ENCODE data around the gene C2orf80.
"Not testable (repeated sequence)": the region's sequence is repeated elsewhere in the genome, so short reads cannot be mapped to it uniquely, and the experiment has no call there.

Gene C2orf80

DNA sequence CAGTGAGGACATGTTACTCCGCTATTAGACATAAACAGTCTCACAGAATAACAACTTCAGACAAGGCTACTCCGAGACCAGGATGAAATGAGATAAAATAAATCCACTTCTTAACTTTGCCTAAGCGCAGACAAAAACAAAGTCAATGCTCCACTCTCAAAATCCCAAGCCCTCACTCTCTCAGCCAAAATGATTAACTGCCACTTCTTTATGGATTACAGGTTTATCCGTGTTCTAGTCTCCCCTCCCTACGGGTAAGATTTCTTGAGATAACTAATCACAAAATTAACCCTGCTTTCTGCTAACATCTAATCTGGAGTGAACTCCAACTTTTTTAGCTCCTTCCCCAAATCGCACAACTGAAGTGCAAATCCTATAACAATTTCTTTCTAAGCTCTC, 59.1 kb downstream of the C2orf80 start:
- no peak for DNase-seq

- DNase-seq, result no peak
Measured at GRCh38 chr2:208129744-208130711, 59.8 kb downstream of the C2orf80 start, which contains the start of gene CRYGC. CRYGC (minus strand) TSS chr2:208129828; CDS start chr2:208129792, 36 bp downstream.

DNA sequence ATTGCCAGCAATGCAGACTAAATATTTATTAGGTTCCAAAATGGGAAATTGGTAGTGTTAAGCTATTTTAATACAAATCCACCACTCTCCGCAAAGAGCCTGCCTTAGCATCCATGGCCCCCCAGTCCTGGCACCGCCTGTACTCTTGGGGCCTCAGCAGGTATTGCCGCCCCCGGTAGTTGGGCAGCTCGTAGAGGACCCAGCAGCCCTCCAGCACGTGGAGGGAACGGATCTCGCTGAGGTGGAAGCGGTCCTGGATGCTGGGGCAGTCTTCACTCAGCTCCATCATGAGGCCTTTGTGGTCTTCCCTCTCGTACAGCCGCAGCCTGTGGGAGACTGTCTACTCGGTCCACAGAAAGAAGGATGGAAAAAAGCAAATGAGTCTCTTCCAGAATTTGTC, 61.7 kb downstream of the C2orf80 start:
- no peak for DNase-seq

GRCh38 chr2:208127090-208127489, 62.7 kb downstream of the C2orf80 start:
- DNase-seq, result no peak

DNA sequence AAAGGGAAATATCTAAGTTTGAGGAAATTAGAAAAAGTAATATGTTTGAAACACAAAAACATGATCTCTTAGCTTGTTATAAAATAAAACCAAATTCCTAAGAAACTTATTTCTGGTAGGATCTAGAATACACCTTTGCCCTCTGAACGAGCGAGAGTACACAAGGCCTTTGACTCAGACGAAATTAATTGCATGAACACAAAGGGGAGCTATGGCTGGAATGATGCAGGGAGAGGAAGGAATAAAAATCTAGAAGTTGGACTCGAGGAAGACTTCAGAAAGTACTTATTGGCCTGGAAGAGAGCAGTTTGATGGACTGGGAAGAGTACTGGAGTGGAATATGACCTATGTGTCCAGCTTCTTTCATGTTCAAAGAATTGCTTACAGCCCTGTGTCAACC, 64.6 kb downstream of the C2orf80 start:
- no peak for DNase-seq

DNA sequence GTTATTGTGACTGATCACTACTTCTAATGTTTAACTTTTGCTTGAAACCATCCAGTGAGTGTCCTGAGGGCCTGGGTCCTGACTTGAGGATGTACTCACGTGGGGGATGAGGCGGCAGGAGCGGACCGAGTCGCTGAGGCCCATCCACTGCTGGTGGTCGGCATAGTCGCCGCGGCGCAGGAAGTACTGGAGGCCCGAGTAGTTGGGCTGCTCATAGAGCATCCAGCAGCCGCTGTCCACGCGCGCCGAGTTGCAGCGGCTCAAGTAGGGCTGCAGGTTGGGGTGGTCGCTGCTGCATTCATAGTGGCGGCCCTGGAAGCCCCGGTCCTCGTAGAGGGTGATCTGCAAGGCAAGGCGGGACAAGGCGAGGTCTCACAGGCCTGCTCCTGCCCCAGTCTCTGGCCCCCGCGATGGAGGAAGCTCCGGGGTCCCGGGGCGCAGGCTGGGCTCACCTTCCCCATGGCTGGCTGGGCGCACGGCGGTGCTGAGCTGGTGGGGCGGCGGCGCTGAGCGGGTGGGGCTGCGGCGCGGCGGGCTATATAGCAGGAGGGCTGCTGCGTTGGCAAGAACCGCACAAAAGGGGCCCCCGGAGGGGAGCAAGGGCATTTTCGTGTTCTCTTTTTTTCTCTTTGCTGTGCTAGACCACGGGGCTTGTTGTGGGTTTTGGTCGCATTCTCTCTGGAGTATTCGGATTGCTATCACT, 65.7 kb downstream of the C2orf80 start, which contains the start of gene CRYGD:
Gene CRYGD, minus strand, starts transcription at position 512 of the 703 bp plus-strand sequence. Its CDS starts 51 bp downstream, at position 461.
- DNase-seq, result not testable (repeated sequence)

DNA sequence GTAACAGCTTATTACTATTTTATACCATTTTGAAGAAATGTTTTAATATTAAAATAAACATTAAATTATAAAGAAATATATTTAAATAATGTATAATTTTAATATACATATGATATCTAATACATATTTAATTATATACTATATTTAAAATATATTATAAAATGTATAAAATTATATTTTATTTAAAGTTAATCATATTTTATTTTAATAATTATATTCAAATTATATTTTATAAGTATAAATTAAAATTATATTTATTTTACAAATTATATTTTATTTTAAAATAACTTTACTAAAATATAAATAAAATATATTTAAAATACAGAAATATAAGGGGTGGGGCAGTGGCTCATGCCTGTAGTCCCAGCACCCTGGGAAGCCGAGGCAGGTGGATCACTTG, 67.6 kb downstream of the C2orf80 start:
- no peak for DNase-seq

DNA sequence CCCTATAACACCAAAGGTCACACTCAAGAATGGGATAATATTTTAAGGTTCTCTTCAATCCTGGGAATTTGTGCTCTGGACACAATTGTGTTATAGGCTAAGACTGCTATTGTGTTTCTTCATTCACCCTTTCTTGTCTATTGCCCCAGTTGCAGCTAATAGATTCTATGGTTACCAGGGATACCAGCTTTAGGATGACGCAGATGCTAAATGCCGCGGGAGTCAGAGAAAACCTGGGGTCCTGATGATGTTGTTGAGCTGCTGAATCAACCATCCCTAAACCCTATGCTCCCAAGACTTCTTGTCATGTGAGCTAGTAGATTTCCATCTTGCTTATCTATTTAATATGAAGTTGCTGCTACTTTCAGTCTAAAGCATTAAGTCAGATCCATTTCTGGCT, 70.9 kb downstream of the C2orf80 start:
- DNase-seq, result no peak

DNA sequence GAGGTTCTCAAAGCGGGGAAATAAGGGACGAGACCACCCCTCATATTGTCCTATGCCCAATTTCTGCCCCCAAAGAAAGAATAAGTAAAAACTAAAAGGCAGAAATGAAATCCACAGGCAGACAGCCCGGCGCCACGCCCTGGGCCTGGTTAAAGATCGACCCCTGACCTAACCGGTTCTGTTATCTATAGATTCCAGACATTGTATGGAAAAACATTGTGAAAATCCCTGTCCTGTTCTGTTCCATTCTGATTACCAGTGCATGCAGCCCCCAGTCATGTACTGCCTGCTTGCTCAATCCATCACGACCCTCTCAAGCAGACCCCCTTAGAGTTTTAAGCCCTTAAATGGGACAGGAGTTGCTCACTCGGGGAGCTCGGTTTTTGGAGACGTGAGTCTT, 72.4 kb downstream of the C2orf80 start:
- DNase-seq, result not testable (repeated sequence)
